Activated T-cell treated with anti-CD3 and anti-CD28 coated beads, Interleukin-2, amount 50 U/mL, for 72 hours (primary cell): ENCODE data around the gene PLA2G5. TPM values are rescaled to one million over a fixed set of nuclear protein-coding genes. Genes with fewer than 3 reads are reported as not detected.
"Not testable (repeated sequence)": the region's sequence is repeated elsewhere in the genome, so short reads cannot be mapped to it uniquely, and the experiment has no call there.

Experiments
- ATAC-seq, 2 donors: fragments of 150-1000 bp; cut with Tn5 transposase; replicated peaks in 1 of 2; 2 replicates each; pipeline ENCODE4 v1.10.0; 2021; ENCODE audit warnings: moderate library complexity in 2 of 2, mild to moderate bottlenecking in 1 of 2
- DNase-seq, 2 donors: peaks; one replicate each; pipeline ENCODE4 v3.0.0; 2021 to 2022; ENCODE audit warnings: mixed read lengths in 1 of 2
- H3K27ac Mint-ChIP-seq: one replicate; pipeline ENCODE4 v1.8.0; 2022; ENCODE audit warnings: mild to moderate bottlenecking, moderate library complexity, mixed read lengths
- H3K27me3 Mint-ChIP-seq: one replicate; pipeline ENCODE4 v1.8.0; 2022; ENCODE audit warnings: low read depth, mixed read lengths
- H3K36me3 Mint-ChIP-seq, 2 donors: one replicate each; pipeline ENCODE4 v1.8.0; 2022; ENCODE audit warnings: mixed read lengths in 2 of 2, mild to moderate bottlenecking in 1 of 2; ENCODE audit not compliant: insufficient read depth in 2 of 2
- H3K4me1 Mint-ChIP-seq: one replicate; pipeline ENCODE4 v1.8.0; 2022; ENCODE audit warnings: low read depth, mixed read lengths
- H3K4me3 Mint-ChIP-seq, 2 donors: one replicate each; pipeline ENCODE4 v1.8.0; 2022; ENCODE audit warnings: mild to moderate bottlenecking in 2 of 2, mixed read lengths in 2 of 2, moderate library complexity in 2 of 2
- H3K9me3 Mint-ChIP-seq, 2 donors: one replicate each; pipeline ENCODE4 v1.8.0; 2022; ENCODE audit warnings: mixed read lengths in 2 of 2
- total RNA-seq, 2 donors: library from RNA; stranded (reverse); gene quantifications; one replicate each; pipeline ENCODE4 v1.2.3, GENCODE V29; 2022

The PLA2G5 gene
- total RNA-seq = not detected

- H3K9me3 Mint-ChIP-seq = no peaks in the 10 kb centered on the region
- H3K36me3 Mint-ChIP-seq = no peaks in the 10 kb centered on the region
- no peaks in the 10 kb centered on the region for H3K4me1 Mint-ChIP-seq
- DNase-seq (no peak), ATAC-seq (no peak)
- H3K27ac Mint-ChIP-seq = no peak within 1 kb of the TSS
- H3K4me3 Mint-ChIP-seq = no peak within 1 kb of the TSS
- peaks cover 9% of the 10 kb centered on the region for H3K27me3 Mint-ChIP-seq
Measured at GRCh38 chr1:20069874-20070273, at the start of gene PLA2G5. Gene PLA2G5 (plus strand): TSS chr1:20070194. CDS start chr1:20084831, 14,637 bp downstream.

- no peaks in the 10 kb centered on the region for H3K36me3 Mint-ChIP-seq
- no peak overlapping the region for H3K4me3 Mint-ChIP-seq
- ATAC-seq = no peak
Measured at GRCh38 chr1:20028125-20028524, 41.9 kb upstream of the PLA2G5 start.

GRCh38 chr1:20028726-20029125 lies 41.3 kb upstream of the PLA2G5 start:
- ATAC-seq = no peak
- DNase-seq = no peak
- peaks cover 2 to 11% of the 10 kb centered on the region in 2 donors for H3K9me3 Mint-ChIP-seq
- no peaks in the 10 kb centered on the region for H3K4me1 Mint-ChIP-seq
- no peak overlapping the region for H3K27ac Mint-ChIP-seq
- H3K4me3 Mint-ChIP-seq = no peak overlapping the region
- no peaks in the 10 kb centered on the region for H3K36me3 Mint-ChIP-seq
- H3K27me3 Mint-ChIP-seq = peaks cover 45% of the 10 kb centered on the region

More at GRCh38 chr1:20028125-20028524, 41.9 kb upstream of the PLA2G5 start:
- no peaks in the 10 kb centered on the region for H3K4me1 Mint-ChIP-seq
- H3K27ac Mint-ChIP-seq = no peak overlapping the region
- no peak for DNase-seq
- peaks cover 42% of the 10 kb centered on the region for H3K27me3 Mint-ChIP-seq
- peaks cover 0 to 9% of the 10 kb centered on the region in 2 donors for H3K9me3 Mint-ChIP-seq

- H3K9me3 Mint-ChIP-seq = peaks cover 3 to 10% of the 10 kb centered on the region in 2 donors
- peaks cover 45% of the 10 kb centered on the region for H3K27me3 Mint-ChIP-seq
- no peaks in the 10 kb centered on the region for H3K4me1 Mint-ChIP-seq
- DNase-seq = no peak
- no peak overlapping the region for H3K27ac Mint-ChIP-seq
- ATAC-seq = no peak
- peaks cover 3 to 5% of the 10 kb centered on the region in 2 donors for H3K36me3 Mint-ChIP-seq
- H3K4me3 Mint-ChIP-seq = no peak overlapping the region
Measured at GRCh38 chr1:20029178-20029912, 40.6 kb upstream of the PLA2G5 start.

- not testable (repeated sequence) for H3K4me1 Mint-ChIP-seq, H3K27ac Mint-ChIP-seq, DNase-seq, H3K36me3 Mint-ChIP-seq, ATAC-seq, H3K4me3 Mint-ChIP-seq
- H3K9me3 Mint-ChIP-seq = peaks cover 7 to 14% of the 10 kb centered on the region in 2 donors
- H3K27me3 Mint-ChIP-seq = peaks cover 38% of the 10 kb centered on the region
Measured at GRCh38 chr1:20030436-20031151, 39.4 kb upstream of the PLA2G5 start.

GRCh38 chr1:20031161-20031560 lies 38.8 kb upstream of the PLA2G5 start:
- ATAC-seq = no peak

GRCh38 chr1:20031836-20032235 lies 38.2 kb upstream of the PLA2G5 start:
- ATAC-seq (no peak), DNase-seq (no peak)
- peaks cover 10 to 14% of the 10 kb centered on the region in 2 donors for H3K9me3 Mint-ChIP-seq
- H3K27me3 Mint-ChIP-seq = peaks cover 38% of the 10 kb centered on the region
- no peak overlapping the region for H3K27ac Mint-ChIP-seq
- no peak overlapping the region for H3K4me3 Mint-ChIP-seq
- no peaks in the 10 kb centered on the region for H3K4me1 Mint-ChIP-seq
- peaks cover 7 to 8% of the 10 kb centered on the region in 2 donors for H3K36me3 Mint-ChIP-seq

More at GRCh38 chr1:20031161-20031560, 38.8 kb upstream of the PLA2G5 start:
- Mint-ChIP-seq H3K36me3 (peaks cover 6 to 8% of the 10 kb centered on the region in 2 donors), H3K4me1 (no peaks in the 10 kb centered on the region), H3K9me3 (peaks cover 9 to 14% of the 10 kb centered on the region in 2 donors), H3K27ac (no peak overlapping the region), H3K4me3 (no peak overlapping the region), H3K27me3 (peaks cover 38% of the 10 kb centered on the region)
- no peak for DNase-seq

GRCh38 chr1:20032425-20032824 lies 37.6 kb upstream of the PLA2G5 start:
- ATAC-seq (no peak), DNase-seq (no peak)
- Mint-ChIP-seq H3K4me3 (no peak overlapping the region), H3K9me3 (peaks cover 14 to 16% of the 10 kb centered on the region in 2 donors), H3K27me3 (peaks cover 32% of the 10 kb centered on the region), H3K4me1 (no peaks in the 10 kb centered on the region), H3K27ac (no peak overlapping the region), H3K36me3 (peaks cover 11% of the 10 kb centered on the region in 2 donors)

- DNase-seq = no peak
- Mint-ChIP-seq H3K27me3 (peaks cover 26% of the 10 kb centered on the region), H3K4me3 (no peak overlapping the region), H3K9me3 (peaks cover 14 to 16% of the 10 kb centered on the region in 2 donors), H3K4me1 (no peaks in the 10 kb centered on the region), H3K36me3 (peaks cover 11% of the 10 kb centered on the region in 2 donors), H3K27ac (no peak overlapping the region)
- ATAC-seq = no peak
Measured at GRCh38 chr1:20033420-20033819, 36.6 kb upstream of the PLA2G5 start.

GRCh38 chr1:20035114-20035513 lies 34.9 kb upstream of the PLA2G5 start:
- no peak for DNase-seq
- Mint-ChIP-seq H3K36me3 (peaks cover 11% of the 10 kb centered on the region in 2 donors), H3K27me3 (peaks cover 14% of the 10 kb centered on the region), H3K9me3 (peaks cover 14 to 16% of the 10 kb centered on the region in 2 donors), H3K4me3 (no peak overlapping the region), H3K27ac (no peak overlapping the region), H3K4me1 (no peaks in the 10 kb centered on the region)
- ATAC-seq = no peak

GRCh38 chr1:20037877-20038276 lies 32.1 kb upstream of the PLA2G5 start:
- H3K4me3 Mint-ChIP-seq = no peak overlapping the region
- H3K9me3 Mint-ChIP-seq = peaks cover 14 to 16% of the 10 kb centered on the region in 2 donors
- ATAC-seq = no peak
- H3K27me3 Mint-ChIP-seq = peaks cover 14% of the 10 kb centered on the region
- no peak for DNase-seq
- no peak overlapping the region for H3K27ac Mint-ChIP-seq
- H3K4me1 Mint-ChIP-seq = no peaks in the 10 kb centered on the region
- peaks cover 11% of the 10 kb centered on the region in 2 donors for H3K36me3 Mint-ChIP-seq

GRCh38 chr1:20047096-20047495 lies 22.9 kb upstream of the PLA2G5 start:
- DNase-seq (no peak), ATAC-seq (no peak)
- Mint-ChIP-seq H3K9me3 (peaks cover 10 to 11% of the 10 kb centered on the region in 2 donors), H3K27ac (no peak overlapping the region), H3K27me3 (peaks cover 9% of the 10 kb centered on the region), H3K4me1 (no peaks in the 10 kb centered on the region), H3K4me3 (no peak overlapping the region), H3K36me3 (peaks cover 8 to 14% of the 10 kb centered on the region in 2 donors)

GRCh38 chr1:20048563-20048962 lies 21.4 kb upstream of the PLA2G5 start:
- H3K27ac Mint-ChIP-seq = no peak overlapping the region
- H3K36me3 Mint-ChIP-seq = peaks cover 15 to 21% of the 10 kb centered on the region in 2 donors
- no peak overlapping the region for H3K4me3 Mint-ChIP-seq
- no peaks in the 10 kb centered on the region for H3K4me1 Mint-ChIP-seq
- H3K9me3 Mint-ChIP-seq = peaks cover 11 to 18% of the 10 kb centered on the region in 2 donors
- DNase-seq (no peak), ATAC-seq (no peak)
- H3K27me3 Mint-ChIP-seq = peaks cover 9% of the 10 kb centered on the region
